GM21360 (cell line): ENCODE measurements around the gene GARIN5A.
"Not testable (repeated sequence)": the region's sequence is repeated elsewhere in the genome, so short reads cannot be mapped to it uniquely, and the experiment has no call there.

ENCODE experiments used
- ATAC-seq: cut with Tn5 transposase; IDR thresholded peaks from one replicate; pipeline ENCODE4 v1.9.1; 2021; ENCODE audit warnings: mild to moderate bottlenecking, moderate library complexity; ENCODE audit not compliant: unreplicated experiment

The GARIN5A gene

DNA sequence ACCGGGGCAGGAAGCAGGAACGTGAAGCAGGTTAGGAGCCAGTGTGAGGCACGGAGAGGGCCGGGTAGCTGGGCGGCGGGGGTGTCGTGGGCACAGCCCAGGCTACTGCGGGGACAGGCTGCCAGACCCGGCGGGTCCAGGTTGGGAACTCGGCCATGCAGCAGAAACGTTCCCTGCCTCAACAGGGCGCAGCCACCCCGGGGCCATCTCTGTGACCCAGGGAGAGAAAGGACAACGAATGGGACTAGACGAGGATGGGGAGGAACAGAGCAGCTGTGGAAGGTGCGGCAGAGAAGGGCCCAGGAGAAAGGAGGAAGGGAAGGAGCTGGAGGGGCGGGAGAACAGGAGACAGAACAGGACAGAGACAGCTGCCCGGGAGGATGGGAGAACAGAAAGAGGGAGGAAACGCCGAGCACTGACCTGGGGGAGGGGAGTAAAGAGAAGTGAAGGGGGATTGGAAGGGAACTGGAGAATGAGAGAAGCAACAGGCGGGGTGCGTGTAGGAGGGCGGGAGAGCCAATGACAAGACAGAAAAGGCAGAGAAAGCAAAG lies 12.9 kb upstream of the GARIN5A start:
- no peak for ATAC-seq

- ATAC-seq = no peak
Observed at GRCh38 chr19:50488389-50489194, 11.9 kb upstream of the GARIN5A start.

GRCh38 chr19:50486823-50487515 lies 10.3 kb upstream of the GARIN5A start:
- no peak for ATAC-seq

DNA sequence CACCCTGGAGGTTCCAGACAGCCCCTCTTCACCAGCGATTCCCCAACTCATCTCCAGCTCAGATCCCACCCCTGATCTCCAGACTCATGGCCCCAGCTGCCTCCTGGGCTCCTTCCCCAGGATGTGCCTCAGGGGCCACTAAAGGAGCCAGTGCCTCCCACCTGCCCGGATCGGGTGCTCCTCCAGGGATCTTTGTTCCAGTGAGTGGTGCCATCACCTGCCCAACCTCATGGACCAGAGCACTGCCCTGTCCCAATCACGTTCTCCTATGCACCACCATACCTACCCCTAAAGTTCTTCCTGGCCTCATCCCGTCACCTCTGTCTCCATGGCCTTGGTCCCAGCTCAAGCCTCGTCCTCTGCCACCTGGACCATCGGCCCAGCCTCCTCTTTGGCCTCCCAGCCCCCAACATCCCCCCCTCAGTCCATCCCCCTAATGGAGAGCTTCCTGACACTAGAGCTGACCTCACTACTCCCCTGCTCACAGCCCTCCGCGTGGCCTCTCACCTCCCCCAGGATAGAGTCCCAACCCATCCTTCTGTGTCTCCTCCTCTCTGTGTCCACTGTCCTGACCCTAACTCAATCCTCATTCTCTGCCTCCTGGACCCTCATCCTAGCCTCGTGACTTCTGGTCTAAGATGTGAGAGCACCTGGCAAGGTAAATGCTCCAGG lies 8.8 kb upstream of the GARIN5A start:
- ATAC-seq = no peak

DNA sequence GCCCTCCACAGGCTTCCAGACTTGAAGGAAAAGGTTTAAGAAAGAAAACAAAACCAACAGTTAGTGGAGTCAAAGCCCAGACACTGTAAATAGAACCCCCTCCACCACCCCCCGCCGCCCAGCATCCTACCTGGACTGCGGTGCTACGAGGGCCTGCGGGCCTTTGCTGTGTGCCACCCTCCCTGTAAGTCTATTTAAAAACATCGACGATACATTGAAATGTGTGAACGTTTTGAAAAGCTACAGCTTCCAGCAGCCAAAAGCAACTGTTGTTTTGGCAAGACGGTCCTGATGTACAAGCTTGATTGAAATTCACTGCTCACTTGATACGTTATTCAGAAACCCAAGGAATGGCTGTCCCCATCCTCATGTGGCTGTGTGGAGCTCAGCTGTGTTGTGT lies 6.3 kb upstream of the GARIN5A start:
- ATAC-seq = no peak

DNA sequence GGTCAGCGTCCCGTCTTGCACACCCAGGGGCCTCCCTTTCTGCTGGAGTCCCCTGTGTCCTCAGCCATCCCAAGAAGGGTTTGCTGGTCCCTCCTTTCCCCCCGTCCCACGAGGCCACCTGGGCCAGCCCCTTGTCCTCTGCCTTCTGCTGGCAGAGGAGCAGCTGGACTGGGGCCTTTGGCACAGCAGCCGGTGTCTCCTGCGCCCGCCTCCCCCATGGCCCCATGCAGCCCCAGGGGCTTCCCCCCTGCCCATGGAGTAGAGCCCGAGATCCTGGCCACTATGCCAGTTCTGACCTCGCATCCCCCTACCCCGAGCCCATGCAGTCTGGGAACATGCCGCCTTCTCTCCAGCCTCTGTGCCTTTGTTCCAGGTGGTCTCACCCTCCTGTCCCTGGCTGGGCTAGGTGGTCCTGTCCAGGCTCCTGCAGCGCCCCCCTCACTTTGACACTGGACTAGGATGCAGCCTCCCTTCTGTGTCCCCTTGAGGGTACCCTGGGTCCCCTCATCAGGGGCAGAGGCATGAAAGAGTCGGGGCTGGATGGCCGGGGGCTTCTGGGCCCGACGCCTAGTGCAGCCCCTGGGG lies 5.7 kb upstream of the GARIN5A start:
- no peak for ATAC-seq

DNA sequence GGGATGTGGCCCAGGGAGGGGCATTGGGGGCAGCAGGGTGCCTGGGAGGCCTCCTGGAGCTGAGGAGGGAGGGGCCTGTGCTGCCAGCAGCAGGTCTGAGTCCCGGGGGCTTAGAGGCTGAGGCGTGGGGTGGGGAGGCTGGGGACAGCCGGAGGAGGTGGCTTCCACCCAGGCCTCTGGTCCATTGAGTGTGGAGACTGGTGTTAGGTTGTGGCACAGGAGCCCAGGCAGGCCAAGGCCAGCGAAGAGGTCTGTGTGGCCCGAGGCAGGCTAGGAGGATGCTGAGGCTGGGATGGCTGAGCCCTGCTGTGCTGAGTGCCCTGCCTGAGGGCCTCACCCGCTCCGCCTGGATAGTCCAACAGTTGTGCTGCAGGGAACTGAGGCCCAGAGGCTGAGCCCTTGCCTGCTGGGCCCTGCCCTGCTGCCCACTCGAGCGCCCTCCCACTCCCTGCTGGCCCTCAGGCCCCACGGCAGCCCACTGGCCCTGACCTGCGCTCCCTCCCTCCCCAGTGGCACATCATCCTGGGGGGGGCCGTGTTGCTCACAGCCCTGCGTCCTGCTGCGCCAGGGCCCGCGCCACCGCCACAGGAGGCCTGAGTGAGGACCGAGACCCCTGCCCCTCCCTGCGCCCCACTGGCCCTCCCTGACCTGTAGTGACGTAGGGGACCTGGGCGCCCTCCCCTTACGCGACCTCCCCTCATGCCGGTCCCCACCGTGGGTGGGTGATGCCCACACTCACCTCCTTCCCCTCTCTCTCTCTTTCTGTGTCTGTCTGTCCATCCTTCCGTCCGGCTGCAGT lies 4.9 kb upstream of the GARIN5A start:
- no peak for ATAC-seq

DNA sequence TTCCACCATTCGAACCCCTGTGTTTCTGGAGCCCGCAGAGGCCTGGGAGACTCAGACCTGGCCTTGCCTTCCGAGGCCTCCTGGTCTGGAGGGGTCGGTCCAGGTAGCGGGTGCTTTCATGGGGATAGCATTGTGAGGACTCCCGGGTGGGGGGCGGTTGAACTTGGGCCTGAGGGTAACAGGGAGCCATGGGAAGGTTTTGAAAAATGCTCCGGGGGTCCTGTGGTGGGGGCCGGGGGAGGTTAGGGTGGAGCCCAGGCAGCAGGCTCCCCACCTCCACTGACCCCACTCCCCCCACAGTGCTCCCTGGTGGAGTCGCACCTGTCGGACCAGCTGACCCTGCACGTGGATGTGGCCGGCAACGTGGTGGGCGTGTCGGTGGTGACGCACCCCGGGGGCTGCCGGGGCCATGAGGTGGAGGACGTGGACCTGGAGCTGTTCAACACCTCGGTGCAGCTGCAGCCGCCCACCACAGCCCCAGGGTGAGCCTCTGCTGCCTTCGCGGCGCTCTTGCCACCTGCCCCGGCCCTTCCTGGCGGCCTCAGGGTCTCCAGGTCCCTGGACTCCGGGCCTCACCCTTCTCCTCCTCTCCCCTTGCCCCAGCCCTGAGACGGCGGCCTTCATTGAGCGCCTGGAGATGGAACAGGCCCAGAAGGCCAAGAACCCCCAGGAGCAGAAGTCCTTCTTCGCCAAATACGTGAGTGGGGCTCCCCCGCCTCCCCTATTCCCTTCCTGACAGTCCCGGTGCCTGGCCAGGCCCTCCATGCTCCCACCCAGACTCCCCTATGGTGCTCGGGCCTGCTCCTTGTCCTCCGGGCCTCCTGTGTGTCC lies 3.8 kb upstream of the GARIN5A start:
- ATAC-seq = no peak

DNA sequence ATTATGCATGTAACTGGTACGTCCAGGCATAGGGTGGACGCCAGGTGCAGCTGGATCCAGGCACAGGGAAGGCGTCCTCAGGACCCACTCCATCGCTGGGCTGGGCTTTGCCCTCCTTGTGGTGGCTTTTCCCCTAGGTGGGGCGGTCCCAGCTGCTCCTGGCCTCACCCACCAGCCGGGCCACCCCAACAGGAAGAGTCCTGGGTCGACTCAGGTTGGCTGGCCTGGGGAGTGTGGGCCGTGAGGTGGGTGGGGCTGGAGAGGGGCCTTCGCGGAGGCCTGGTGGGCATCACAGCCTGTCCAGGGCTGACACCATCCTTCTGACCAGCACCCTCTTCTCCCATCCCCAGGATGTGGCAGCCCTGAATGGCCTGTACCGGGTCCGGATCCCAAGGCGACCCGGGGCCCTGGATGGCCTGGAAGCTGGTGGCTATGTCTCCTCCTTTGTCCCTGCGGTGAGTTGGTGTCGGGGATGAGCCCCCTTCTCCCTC lies 3.2 kb upstream of the GARIN5A start:
- ATAC-seq = no peak

GRCh38 chr19:50478901-50479715 lies 2.5 kb upstream of the GARIN5A start:
- ATAC-seq = no peak

DNA sequence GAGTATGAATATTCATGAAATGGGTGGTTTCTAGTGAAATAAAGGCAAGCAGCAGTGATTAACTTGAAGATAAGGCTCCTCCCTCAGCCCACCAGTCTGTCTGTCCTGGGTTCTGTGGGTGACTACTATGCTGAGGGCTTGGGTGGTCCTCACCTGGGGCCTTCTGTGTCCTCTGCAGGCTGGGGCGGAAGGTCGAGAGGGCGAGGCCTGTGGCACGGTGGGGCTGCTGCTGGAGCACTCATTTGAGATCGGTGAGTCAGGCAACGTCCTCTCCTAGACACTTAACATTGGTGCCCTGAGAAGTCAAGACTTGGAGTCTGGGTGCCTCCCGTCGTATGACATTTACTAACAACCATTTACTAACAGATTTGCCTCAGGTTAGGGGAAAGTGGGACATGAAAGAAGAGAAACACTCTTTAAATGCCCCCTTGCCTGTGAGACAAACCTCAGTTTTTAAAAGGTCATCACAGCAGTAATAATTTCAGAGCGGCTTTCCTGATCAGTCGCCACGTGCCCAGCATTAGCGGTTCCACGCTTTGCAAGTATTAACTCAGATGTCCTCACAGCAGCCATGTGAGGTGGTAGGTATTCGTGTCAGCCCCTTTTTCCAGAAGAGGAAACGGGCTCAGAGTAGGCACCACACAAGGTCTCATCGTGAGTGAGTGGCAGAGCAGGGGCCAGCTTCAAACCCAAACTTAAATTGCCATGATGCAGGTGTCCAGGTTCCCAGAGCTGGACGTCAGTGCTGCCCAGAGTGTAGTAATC lies 1.3 kb upstream of the GARIN5A start:
- no peak for ATAC-seq

GRCh38 chr19:50476907-50477238 lies 225 bp upstream of the GARIN5A start:
- no peak for ATAC-seq

DNA sequence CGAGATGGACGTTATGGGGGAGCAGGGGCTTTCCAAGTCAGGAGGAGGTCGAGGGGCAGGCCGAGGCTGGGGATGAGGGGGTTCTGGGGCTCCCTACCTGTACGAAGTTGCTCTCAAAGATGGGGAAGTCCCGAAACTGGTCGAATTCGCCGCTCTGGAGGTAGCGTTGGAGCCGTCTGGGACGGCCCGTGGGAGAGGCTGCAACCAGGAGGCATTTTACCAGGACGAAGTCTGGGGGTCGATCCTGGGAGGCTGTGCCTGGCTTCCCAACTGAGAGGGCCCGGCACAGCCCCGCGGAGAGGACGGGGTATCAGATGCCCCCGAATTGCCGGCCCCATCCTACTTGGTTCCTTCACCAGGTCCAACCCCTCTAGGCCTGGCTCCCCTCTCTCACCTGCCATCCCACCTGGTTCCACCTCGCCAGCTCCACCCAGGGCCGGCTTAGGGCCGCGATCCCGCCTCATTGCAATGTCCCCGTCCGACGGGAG lies 868 bp downstream of the GARIN5A start:
- no peak for ATAC-seq

DNA sequence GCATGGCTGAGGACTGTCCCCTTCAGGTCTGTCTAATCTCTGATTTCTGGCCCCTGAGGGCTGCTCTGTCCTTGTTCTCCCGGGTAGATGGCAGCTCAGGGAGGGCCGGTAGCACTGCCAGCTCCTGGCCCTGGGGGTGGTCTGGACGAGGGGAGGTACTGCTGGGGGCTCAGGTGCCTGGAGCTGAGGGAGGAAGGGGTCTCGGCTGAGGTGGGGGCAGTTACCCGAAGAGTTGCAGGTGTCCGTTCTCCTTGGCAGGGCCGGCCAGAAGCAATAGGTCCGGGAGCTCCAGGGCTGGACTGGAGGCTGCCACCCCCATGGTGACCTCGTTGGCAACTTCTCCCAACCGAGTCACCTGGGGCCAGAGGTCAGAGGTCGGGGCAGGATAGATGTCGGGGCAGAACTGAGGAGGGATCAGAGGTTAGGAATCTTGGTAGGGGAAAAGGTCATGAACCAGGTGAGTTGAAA lies 1.5 kb downstream of the GARIN5A start:
- ATAC-seq = no peak

DNA sequence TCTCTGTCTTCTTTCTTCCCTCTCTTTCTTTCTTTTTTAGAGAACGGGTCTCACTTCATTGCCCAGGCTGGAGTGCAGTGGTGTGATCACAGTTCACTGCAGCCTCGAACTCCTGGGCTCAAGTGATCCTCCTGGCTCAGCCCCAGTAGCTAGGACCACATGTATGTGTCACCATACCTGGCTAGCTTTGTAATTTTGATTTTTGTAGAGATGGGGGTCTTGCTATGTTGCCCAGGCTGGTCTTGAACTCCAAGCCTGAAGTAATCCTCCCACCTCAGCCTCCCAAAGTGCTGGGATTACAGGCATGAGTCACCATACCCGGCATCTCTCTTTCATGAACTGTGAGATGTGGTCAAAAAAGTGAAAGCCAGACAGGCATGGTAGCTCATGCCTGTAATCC lies 3.3 kb downstream of the GARIN5A start:
- ATAC-seq = not testable (repeated sequence)

GRCh38 chr19:50468818-50469217 lies 7.8 kb downstream of the GARIN5A start:
- ATAC-seq = no peak

DNA sequence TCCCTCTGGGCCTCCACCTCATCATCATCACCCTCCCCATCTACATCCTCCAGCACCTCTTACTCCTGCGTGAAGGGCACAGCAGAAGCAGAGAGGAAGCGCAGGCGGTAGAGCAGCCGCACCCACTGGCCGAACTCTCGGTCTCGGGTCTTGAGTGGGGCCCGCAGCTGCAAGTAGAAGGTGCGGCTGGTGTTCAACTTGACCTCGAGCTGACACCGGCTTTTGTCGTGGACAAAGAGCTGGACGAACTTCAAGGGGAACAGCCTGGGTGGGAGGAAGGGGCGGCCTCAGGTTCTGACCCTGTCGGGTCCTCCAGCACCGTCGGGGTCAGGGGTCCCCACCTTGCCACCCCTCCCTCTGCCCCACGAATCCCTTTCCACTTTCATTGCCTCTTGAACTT lies 9.1 kb downstream of the GARIN5A start:
- no peak for ATAC-seq

DNA sequence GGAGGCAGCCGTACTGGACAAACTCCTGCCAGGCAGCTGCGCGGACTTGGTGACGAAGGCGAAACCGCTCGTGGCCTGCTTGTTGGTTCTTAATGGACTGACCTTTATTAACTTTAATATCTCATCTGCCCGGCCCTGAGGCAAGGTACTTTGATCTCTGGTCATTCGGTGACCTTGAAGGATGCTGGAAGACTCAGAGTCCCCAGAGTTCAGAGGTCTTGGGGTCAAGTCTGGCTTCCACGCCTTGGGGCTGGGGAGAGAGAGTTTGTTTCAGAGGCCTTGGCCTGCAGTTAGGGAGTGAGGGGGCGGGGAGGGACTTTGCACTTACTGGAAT lies 10.0 kb downstream of the GARIN5A start:
- no peak for ATAC-seq
